BLaER1 (cell line): ENCODE data around the gene SIX3.

Experiments used
- H3K27ac ChIP-seq: shearing (Covaris generic); formaldehyde crosslinking; 2 replicates; pipeline ENCODE4 v1.8.1; 2022
- H3K27me3 ChIP-seq: shearing (Covaris generic); formaldehyde crosslinking; 2 replicates; pipeline ENCODE4 v1.8.1; 2022
- H3K36me3 ChIP-seq: shearing (Covaris generic); formaldehyde crosslinking; 2 replicates; pipeline ENCODE4 v1.8.1; 2022
- H3K4me1 ChIP-seq: shearing (Covaris generic); formaldehyde crosslinking; 2 replicates; pipeline ENCODE4 v1.8.1; 2022
- H3K4me2 ChIP-seq: shearing (Covaris generic); formaldehyde crosslinking; 2 replicates; pipeline ENCODE4 v1.8.1; 2022
- H3K4me3 ChIP-seq: shearing (Covaris generic); formaldehyde crosslinking; 2 replicates; pipeline ENCODE4 v1.8.1; 2022
- H3K9ac ChIP-seq: shearing (Covaris generic); formaldehyde crosslinking; 2 replicates; pipeline ENCODE4 v1.8.1; 2022
- H3K9me3 ChIP-seq: shearing (Covaris generic); formaldehyde crosslinking; 2 replicates; pipeline ENCODE4 v1.8.1; 2022
- H4K20me1 ChIP-seq: shearing (Covaris generic); formaldehyde crosslinking; 2 replicates; pipeline ENCODE4 v1.8.1; 2022
- Cebpa-rat ChIP-seq: shearing (Covaris generic); IDR thresholded peaks from 2 replicates; pipeline ENCODE4 v1.8.1; 2022

SIX3 gene

DNA sequence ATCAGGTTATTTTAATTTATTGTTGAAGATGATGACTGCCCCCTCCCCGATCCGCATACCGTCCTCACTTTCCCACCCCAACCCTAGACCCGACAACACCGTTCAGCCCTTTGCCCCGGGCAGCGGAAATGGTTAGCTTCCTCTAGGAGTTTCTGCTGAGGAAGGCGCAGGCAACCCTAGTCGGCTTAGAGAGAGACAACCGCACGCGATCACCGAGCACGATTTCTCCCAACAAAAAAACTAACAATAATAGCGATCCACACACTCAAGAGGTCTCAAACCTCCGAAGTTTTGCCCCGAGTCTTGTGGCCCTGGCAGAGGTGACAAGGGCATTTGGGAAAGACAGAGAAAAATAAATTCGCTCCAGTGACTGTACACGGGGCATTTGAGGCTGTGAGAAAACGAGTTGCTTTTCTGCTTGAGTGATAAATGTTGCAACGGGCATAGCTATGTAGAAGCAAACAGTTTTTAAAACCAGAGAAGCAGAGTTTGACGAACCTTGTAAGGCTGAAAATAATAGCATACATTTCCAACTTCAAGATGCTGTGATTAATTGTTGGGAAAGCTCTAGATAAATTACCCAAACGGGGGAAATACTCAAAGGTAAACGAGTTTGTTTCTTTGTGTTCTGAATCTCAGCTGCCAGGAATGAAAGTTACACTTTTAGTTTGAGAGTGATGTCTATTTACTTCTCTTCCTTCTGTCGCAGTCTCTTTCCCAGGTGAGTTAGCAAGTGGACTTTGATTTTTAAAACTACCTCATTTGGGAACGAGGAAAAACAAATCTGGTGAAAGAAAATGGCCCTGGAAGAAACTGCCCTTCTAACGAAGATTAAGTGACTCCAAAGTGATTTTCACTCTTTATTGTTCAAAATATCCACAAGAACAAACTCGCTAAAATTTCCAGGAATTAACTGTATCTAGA lies 11.0 kb upstream of the SIX3 start:
- Histone ChIP-seq H3K36me3 (no peaks in the 10 kb centered on the region), H3K9me3 (peaks cover 57% of the 10 kb centered on the region), H3K4me3 (no peak overlapping the region), H4K20me1 (peaks cover 82% of the 10 kb centered on the region), H3K27me3 (peaks cover 99% of the 10 kb centered on the region), H3K27ac (no peak overlapping the region), H3K9ac (no peak overlapping the region), H3K4me2 (no peak overlapping the region), H3K4me1 (peaks cover 8% of the 10 kb centered on the region; the same call in 1 of the 2 replicates)
- TF ChIP-seq Cebpa-rat, result no peak

GRCh38 chr2:44931198-44931780 lies 10.2 kb upstream of the SIX3 start:
- H3K9me3 ChIP-seq, result peaks cover 57% of the 10 kb centered on the region
- peaks cover 8% of the 10 kb centered on the region; the same call in 1 of the 2 replicates for H3K4me1 ChIP-seq
- H3K4me3 ChIP-seq, result no peak overlapping the region
- peaks cover 99% of the 10 kb centered on the region for H3K27me3 ChIP-seq
- H3K9ac ChIP-seq, result no peak overlapping the region
- H3K4me2 ChIP-seq, result no peak overlapping the region
- H3K36me3 ChIP-seq, result no peaks in the 10 kb centered on the region
- H3K27ac ChIP-seq, result no peak overlapping the region
- peaks cover 87% of the 10 kb centered on the region for H4K20me1 ChIP-seq
- TF ChIP-seq Cebpa-rat, result no peak

GRCh38 chr2:44932079-44932478 lies 9.4 kb upstream of the SIX3 start:
- Histone ChIP-seq H3K27ac (no peak overlapping the region), H3K9ac (no peak overlapping the region), H3K27me3 (peaks cover 100% of the 10 kb centered on the region), H3K36me3 (no peaks in the 10 kb centered on the region), H4K20me1 (peaks cover 91% of the 10 kb centered on the region), H3K9me3 (peaks cover 57% of the 10 kb centered on the region), H3K4me2 (no peak overlapping the region), H3K4me1 (peaks cover 8% of the 10 kb centered on the region; the same call in 1 of the 2 replicates), H3K4me3 (no peak overlapping the region)
- no peak for TF ChIP-seq Cebpa-rat

- Histone ChIP-seq H3K4me1 (peaks cover 10% of the 10 kb centered on the region; the same call in 1 of the 2 replicates), H3K27me3 (peaks cover 100% of the 10 kb centered on the region), H3K4me2 (no peak overlapping the region), H3K4me3 (no peak overlapping the region), H3K9me3 (peaks cover 55% of the 10 kb centered on the region), H4K20me1 (peaks cover 92% of the 10 kb centered on the region), H3K9ac (no peak overlapping the region), H3K27ac (no peak overlapping the region), H3K36me3 (no peaks in the 10 kb centered on the region)
- no peak for TF ChIP-seq Cebpa-rat
Measured at GRCh38 chr2:44932564-44933392, 8.7 kb upstream of the SIX3 start.

DNA sequence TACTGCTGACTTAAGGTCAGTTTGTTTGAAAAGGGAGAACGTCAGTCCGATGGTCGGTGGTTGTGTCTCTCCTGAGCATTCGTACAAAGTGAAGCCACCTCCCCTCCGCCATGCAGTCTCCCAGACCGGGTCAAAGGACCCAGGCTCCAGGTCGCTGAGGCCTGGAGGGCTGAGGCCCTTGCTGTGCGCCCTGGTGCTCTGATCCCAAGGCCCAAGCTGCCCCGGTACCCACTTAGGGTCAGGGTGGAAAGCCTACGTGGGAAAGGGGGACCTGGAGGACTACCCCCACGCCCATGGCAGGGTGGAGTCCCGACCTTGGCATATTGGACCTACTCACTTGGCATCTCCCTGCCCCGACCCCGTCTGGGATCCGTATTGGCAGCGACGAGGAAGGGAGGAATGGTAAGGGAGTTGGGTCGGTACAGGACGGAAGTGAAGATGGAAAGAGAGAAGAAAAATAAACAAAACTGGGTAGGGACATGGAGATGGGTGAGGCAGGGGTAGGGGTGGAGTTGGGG lies 8.0 kb upstream of the SIX3 start:
- peaks cover 92% of the 10 kb centered on the region for H4K20me1 ChIP-seq
- TF ChIP-seq Cebpa-rat, result no peak
- no peak overlapping the region for H3K4me2 ChIP-seq
- H3K27ac ChIP-seq, result no peak overlapping the region
- H3K4me1 ChIP-seq, result peaks cover 17% of the 10 kb centered on the region; the same call in 1 of the 2 replicates
- peaks cover 100% of the 10 kb centered on the region for H3K27me3 ChIP-seq
- H3K36me3 ChIP-seq, result no peaks in the 10 kb centered on the region
- H3K9me3 ChIP-seq, result peaks cover 48% of the 10 kb centered on the region
- no peak overlapping the region for H3K4me3 ChIP-seq
- no peak overlapping the region for H3K9ac ChIP-seq

- TF ChIP-seq Cebpa-rat, result no peak
- peak overlapping the region; percentile 67 for H3K4me2 ChIP-seq
- H3K4me3 ChIP-seq, result peak overlapping the region; percentile 50
- peaks cover 40% of the 10 kb centered on the region for H3K9me3 ChIP-seq
- peaks cover 23% of the 10 kb centered on the region; the same call in 1 of the 2 replicates for H3K4me1 ChIP-seq
- no peak overlapping the region for H3K9ac ChIP-seq
- H3K27me3 ChIP-seq, result peaks cover 100% of the 10 kb centered on the region
- H3K27ac ChIP-seq, result no peak overlapping the region
- peaks cover 92% of the 10 kb centered on the region for H4K20me1 ChIP-seq
- no peaks in the 10 kb centered on the region for H3K36me3 ChIP-seq
Measured at GRCh38 chr2:44934038-44934982, 7.2 kb upstream of the SIX3 start.

GRCh38 chr2:44934983-44935728 lies 6.3 kb upstream of the SIX3 start:
- H3K4me2 ChIP-seq, result peak overlapping the region; percentile 67
- H3K27ac ChIP-seq, result no peak overlapping the region
- peaks cover 32% of the 10 kb centered on the region for H3K9me3 ChIP-seq
- no peak overlapping the region for H3K9ac ChIP-seq
- no peaks in the 10 kb centered on the region for H3K36me3 ChIP-seq
- TF ChIP-seq Cebpa-rat, result no peak
- peaks cover 92% of the 10 kb centered on the region for H4K20me1 ChIP-seq
- peaks cover 23% of the 10 kb centered on the region; the same call in 1 of the 2 replicates for H3K4me1 ChIP-seq
- H3K4me3 ChIP-seq, result peak overlapping the region; percentile 50
- H3K27me3 ChIP-seq, result peaks cover 100% of the 10 kb centered on the region

- Histone ChIP-seq H3K27me3 (peaks cover 100% of the 10 kb centered on the region), H3K36me3 (no peaks in the 10 kb centered on the region), H3K4me3 (peak overlapping the region; percentile 50; the same call in 1 of the 2 replicates), H3K27ac (no peak overlapping the region), H3K4me1 (peaks cover 23% of the 10 kb centered on the region; the same call in 1 of the 2 replicates), H4K20me1 (peaks cover 92% of the 10 kb centered on the region), H3K4me2 (peak overlapping the region; percentile 67; the same call in 1 of the 2 replicates), H3K9me3 (peaks cover 34% of the 10 kb centered on the region), H3K9ac (no peak overlapping the region)
- no peak for TF ChIP-seq Cebpa-rat
Measured at GRCh38 chr2:44935729-44936098, 5.8 kb upstream of the SIX3 start.
